B cell (primary cell): Measurements from ENCODE around the gene OR52H1.

Experiments used
- CTCF ChIP-seq: fragments of 200-600 bp; IDR thresholded peaks from one replicate; pipeline ENCODE4 v1.8.0; 2022; ENCODE audit warnings: antibody characterized with exemption, mild to moderate bottlenecking
- EZH2 ChIP-seq: IDR thresholded peaks from 2 replicates; pipeline ENCODE4 v1.6.1; 2012; ENCODE audit warnings: borderline replicate concordance, low read depth, mild to moderate bottlenecking, moderate library complexity, low read length; ENCODE audit not compliant: insufficient read depth, poor library complexity, severe bottlenecking

GRCh38 chr11:5516599-5516998 lies 31.7 kb downstream of the OR52H1 start, which contains the start of gene UBQLNL:
- no peak for TF ChIP-seq CTCF
- TF ChIP-seq EZH2 = no peak
